ENCODE data around the gene GHR. TPM values are rescaled to one million over a fixed set of nuclear protein-coding genes. Genes with fewer than 3 reads are reported as not detected.

GHR gene
- polyA plus RNA-seq, 1 donor from 2014 or later, result 0.31 TPM

DNA sequence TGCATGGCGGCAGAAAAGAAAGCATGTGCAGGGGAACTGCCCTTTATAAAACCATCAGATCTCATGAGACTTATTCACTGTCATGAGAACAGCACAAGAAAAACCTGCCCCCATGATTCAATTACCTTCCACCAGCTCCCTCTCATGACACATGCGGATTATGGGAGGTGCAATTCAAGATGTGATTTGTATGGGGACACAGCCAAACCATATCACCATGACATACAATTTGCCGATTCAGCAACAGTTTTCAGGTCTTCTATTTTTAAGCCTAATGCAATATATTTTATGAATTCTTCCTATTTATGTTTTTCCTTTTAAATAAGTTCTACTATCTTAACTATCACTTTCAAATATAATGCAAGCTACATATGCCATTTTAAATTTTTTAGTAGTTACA lies 242.6 kb downstream of the GHR start:
- no peak overlapping the region for H2AFZ ChIP-seq (ENCODE audit: low read depth, low read length)
- H3K9me3 ChIP-seq (ENCODE audit: low read length), result no peaks in the 10 kb centered on the region
- no peaks in the 10 kb centered on the region for H3K36me3 ChIP-seq (ENCODE audit: insufficient read depth, low read length)
- H3F3A ChIP-seq (ENCODE audit: insufficient read depth, low read length, poor library complexity, severe bottlenecking), result no peaks in the 10 kb centered on the region
- H3K79me2 ChIP-seq (replicated peaks; ENCODE audit: insufficient read depth, low read length), result no peaks in the 10 kb centered on the region
- H3K4me3 ChIP-seq (ENCODE audit: low read length), result no peak overlapping the region
- TF ChIP-seq SMC3 (conservative IDR thresholded peaks at IDR 0.05; ENCODE audit: poor library complexity) (no peak), EP300 (conservative IDR thresholded peaks at IDR 0.05; ENCODE audit: poor library complexity, severe bottlenecking) (no peak), EZH2 (IDR thresholded peaks at IDR 0.05; ENCODE audit: borderline replicate concordance, insufficient read depth, low read length, poor library complexity, severe bottlenecking) (no peak), MXI1 (conservative IDR thresholded peaks at IDR 0.05; ENCODE audit: poor library complexity, severe bottlenecking) (no peak), TAF1 (IDR thresholded peaks at IDR 0.05; ENCODE audit: low read depth) (no peak), POLR2AphosphoS5 (IDR thresholded peaks at IDR 0.05) (no peak), RAD21 (conservative IDR thresholded peaks at IDR 0.05) (no peak)
- TF ChIP-seq, protein P1, sequence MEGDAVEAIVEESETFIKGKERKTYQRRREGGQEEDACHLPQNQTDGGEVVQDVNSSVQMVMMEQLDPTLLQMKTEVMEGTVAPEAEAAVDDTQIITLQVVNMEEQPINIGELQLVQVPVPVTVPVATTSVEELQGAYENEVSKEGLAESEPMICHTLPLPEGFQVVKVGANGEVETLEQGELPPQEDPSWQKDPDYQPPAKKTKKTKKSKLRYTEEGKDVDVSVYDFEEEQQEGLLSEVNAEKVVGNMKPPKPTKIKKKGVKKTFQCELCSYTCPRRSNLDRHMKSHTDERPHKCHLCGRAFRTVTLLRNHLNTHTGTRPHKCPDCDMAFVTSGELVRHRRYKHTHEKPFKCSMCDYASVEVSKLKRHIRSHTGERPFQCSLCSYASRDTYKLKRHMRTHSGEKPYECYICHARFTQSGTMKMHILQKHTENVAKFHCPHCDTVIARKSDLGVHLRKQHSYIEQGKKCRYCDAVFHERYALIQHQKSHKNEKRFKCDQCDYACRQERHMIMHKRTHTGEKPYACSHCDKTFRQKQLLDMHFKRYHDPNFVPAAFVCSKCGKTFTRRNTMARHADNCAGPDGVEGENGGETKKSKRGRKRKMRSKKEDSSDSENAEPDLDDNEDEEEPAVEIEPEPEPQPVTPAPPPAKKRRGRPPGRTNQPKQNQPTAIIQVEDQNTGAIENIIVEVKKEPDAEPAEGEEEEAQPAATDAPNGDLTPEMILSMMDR (IDR thresholded peaks at IDR 0.05; ENCODE audit: poor library complexity, severe bottlenecking), result no peak
- TF ChIP-seq, protein P2, sequence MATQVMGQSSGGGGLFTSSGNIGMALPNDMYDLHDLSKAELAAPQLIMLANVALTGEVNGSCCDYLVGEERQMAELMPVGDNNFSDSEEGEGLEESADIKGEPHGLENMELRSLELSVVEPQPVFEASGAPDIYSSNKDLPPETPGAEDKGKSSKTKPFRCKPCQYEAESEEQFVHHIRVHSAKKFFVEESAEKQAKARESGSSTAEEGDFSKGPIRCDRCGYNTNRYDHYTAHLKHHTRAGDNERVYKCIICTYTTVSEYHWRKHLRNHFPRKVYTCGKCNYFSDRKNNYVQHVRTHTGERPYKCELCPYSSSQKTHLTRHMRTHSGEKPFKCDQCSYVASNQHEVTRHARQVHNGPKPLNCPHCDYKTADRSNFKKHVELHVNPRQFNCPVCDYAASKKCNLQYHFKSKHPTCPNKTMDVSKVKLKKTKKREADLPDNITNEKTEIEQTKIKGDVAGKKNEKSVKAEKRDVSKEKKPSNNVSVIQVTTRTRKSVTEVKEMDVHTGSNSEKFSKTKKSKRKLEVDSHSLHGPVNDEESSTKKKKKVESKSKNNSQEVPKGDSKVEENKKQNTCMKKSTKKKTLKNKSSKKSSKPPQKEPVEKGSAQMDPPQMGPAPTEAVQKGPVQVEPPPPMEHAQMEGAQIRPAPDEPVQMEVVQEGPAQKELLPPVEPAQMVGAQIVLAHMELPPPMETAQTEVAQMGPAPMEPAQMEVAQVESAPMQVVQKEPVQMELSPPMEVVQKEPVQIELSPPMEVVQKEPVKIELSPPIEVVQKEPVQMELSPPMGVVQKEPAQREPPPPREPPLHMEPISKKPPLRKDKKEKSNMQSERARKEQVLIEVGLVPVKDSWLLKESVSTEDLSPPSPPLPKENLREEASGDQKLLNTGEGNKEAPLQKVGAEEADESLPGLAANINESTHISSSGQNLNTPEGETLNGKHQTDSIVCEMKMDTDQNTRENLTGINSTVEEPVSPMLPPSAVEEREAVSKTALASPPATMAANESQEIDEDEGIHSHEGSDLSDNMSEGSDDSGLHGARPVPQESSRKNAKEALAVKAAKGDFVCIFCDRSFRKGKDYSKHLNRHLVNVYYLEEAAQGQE (IDR thresholded peaks at IDR 0.05; ENCODE audit: borderline replicate concordance), result no peak
- no peak overlapping the region for H3K27ac ChIP-seq (ENCODE audit: low read length)
- no peaks in the 10 kb centered on the region for H3K27me3 ChIP-seq (ENCODE audit: insufficient read depth, low read depth, low read length)
- no peaks in the 10 kb centered on the region for H3K9me2 ChIP-seq (ENCODE audit: insufficient read depth, low read length)
- H3K4me2 ChIP-seq (ENCODE audit: low read length), result no peak overlapping the region
- H4K20me1 ChIP-seq (ENCODE audit: insufficient read depth), result no peaks in the 10 kb centered on the region
- no peak overlapping the region for H3K9ac ChIP-seq (ENCODE audit: low read length)

- Histone ChIP-seq H3K79me2 (replicated peaks; ENCODE audit: insufficient read depth, low read length) (no peaks in the 10 kb centered on the region), H3K9me3 (ENCODE audit: low read length) (no peaks in the 10 kb centered on the region), H3K27me3 (ENCODE audit: insufficient read depth, low read depth, low read length) (no peaks in the 10 kb centered on the region), H2AFZ (ENCODE audit: low read depth, low read length) (no peak overlapping the region), H4K20me1 (ENCODE audit: insufficient read depth) (no peaks in the 10 kb centered on the region), H3F3A (ENCODE audit: insufficient read depth, low read length, poor library complexity, severe bottlenecking) (no peaks in the 10 kb centered on the region), H3K9me2 (ENCODE audit: insufficient read depth, low read length) (no peaks in the 10 kb centered on the region), H3K9ac (ENCODE audit: low read length) (no peak overlapping the region), H3K4me3 (ENCODE audit: low read length) (no peak overlapping the region), H3K4me2 (ENCODE audit: low read length) (no peak overlapping the region), H3K36me3 (ENCODE audit: insufficient read depth, low read length) (no peaks in the 10 kb centered on the region), H3K27ac (ENCODE audit: low read length) (no peak overlapping the region)
- TF ChIP-seq, protein P1 (IDR thresholded peaks at IDR 0.05; ENCODE audit: poor library complexity, severe bottlenecking), result no peak
- TF ChIP-seq, protein P2 (IDR thresholded peaks at IDR 0.05; ENCODE audit: borderline replicate concordance), result no peak
- TF ChIP-seq EP300 (conservative IDR thresholded peaks at IDR 0.05; ENCODE audit: poor library complexity, severe bottlenecking) (no peak), EZH2 (IDR thresholded peaks at IDR 0.05; ENCODE audit: borderline replicate concordance, insufficient read depth, low read length, poor library complexity, severe bottlenecking) (no peak), RAD21 (conservative IDR thresholded peaks at IDR 0.05) (no peak), SMC3 (conservative IDR thresholded peaks at IDR 0.05; ENCODE audit: poor library complexity) (no peak), TAF1 (IDR thresholded peaks at IDR 0.05; ENCODE audit: low read depth) (no peak), POLR2AphosphoS5 (IDR thresholded peaks at IDR 0.05) (no peak), MXI1 (conservative IDR thresholded peaks at IDR 0.05; ENCODE audit: poor library complexity, severe bottlenecking) (no peak)
Observed at GRCh38 chr5:42666869-42667268, 243.6 kb downstream of the GHR start.

Data from neural cell (in vitro differentiated cells).